AG10803 (cell line): Measurements from ENCODE around the gene KIF18B.

ENCODE experiments used
- DNase-seq: peaks from one replicate; pipeline ENCODE4 v3.0.0; 2010; ENCODE audit warnings: low read depth
- H3K4me3 ChIP-seq: 2 replicates; pipeline ENCODE4 v1.5.1; 2011; ENCODE audit warnings: mild to moderate bottlenecking, low read length, control low read depth
- CTCF ChIP-seq: conservative IDR thresholded peaks from 2 replicates; pipeline ENCODE4 v1.5.1; 2011; ENCODE audit warnings: mild to moderate bottlenecking, low read length, control low read depth, inconsistent platforms

Gene KIF18B

GRCh38 chr17:44969144-44969780 is 21.7 kb upstream of the KIF18B start:
- DNase-seq, result no peak
- H3K4me3 ChIP-seq, result peak overlapping the region; percentile 64; the same call in 1 of the 2 replicates
- TF ChIP-seq CTCF, result no peak

GRCh38 chr17:44968225-44969143 is 20.9 kb upstream of the KIF18B start, which contains the start of gene C1QL1:
Gene C1QL1, minus strand, starts transcription at chr17:44968303. Its CDS starts 255 bp downstream, at chr17:44968048.
- DNase-seq, result peak; percentile 85
- TF ChIP-seq CTCF, result peak; percentile 29
- H3K4me3 ChIP-seq, result peak within 1 kb of the TSS; percentile 64

- DNase-seq, result no peak
- no peak for TF ChIP-seq CTCF
- no peak overlapping the region for H3K4me3 ChIP-seq
These were observed 20.3 kb upstream of the KIF18B start for GRCh38 chr17:44967907-44968224.

GRCh38 chr17:44967026-44967906 is 19.7 kb upstream of the KIF18B start:
- TF ChIP-seq CTCF, result no peak
- no peak for DNase-seq
- H3K4me3 ChIP-seq, result no peak overlapping the region

- no peak overlapping the region for H3K4me3 ChIP-seq
- no peak for DNase-seq
- TF ChIP-seq CTCF, result no peak
These were observed 18.9 kb upstream of the KIF18B start for GRCh38 chr17:44966348-44967025.

GRCh38 chr17:44965481-44966234 is 18.1 kb upstream of the KIF18B start:
- no peak for TF ChIP-seq CTCF
- DNase-seq, result no peak
- H3K4me3 ChIP-seq, result no peak overlapping the region
